ENCODE data around the gene WFIKKN1.

Gene WFIKKN1

DNA sequence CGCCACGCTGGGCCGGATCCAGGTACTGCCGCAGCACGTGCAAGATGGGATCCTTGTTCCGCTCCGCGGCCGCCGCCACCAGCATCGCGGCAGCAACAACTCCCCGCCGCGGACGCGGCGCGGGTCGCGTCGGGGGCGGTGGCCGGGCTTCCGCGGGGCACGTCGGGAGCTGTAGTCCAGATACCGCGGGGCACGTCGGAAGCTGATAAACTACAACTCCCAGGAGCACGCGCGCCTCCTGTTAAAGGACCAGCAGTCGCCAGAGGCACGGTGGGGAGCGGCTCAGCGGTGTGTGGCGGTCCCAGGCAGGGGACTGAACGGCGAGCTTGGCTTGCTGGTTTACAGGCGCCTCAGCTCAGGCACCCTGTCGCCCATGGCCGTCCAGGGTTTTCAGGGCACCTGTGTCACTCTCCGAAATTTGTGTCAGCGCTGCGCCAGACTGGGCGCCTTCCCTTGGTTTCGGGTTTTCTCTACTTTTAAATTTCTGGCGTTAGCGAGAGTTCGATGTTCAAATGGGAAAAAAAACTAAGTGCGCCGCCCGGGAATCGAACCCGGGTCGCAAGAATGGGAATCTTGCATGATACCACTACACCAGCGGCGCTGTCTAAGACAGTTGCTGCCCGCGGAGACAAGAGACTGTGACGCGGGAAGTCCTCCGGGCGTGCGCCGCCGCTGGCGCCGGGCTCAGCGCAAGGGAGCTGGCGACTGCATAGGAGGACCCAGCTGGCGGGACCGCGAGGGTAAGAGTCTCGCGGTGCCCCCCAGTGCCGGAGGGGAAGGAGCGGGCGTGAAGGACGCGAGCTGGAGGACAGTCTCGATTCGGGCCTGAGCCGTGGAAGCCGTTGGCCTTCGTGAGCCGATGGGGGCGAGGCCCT, 5.7 kb downstream of the WFIKKN1 start, which contains the start of gene METTL26:
METTL26 (minus strand) TSS at position 100 of the 875 bp plus-strand sequence; CDS start at position 85, 15 bp downstream.
- Histone ChIP-seq H3K4me3 (ENCODE audit: low read length) (peak within 1 kb of the TSS; percentile 46), H3K9ac (ENCODE audit: low read length) (peak within 1 kb of the TSS; percentile 68), H3K36me3 (ENCODE audit: control insufficient read depth, insufficient read depth, low read length) (no peaks in the 10 kb centered on the region), H3K27me3 (ENCODE audit: control insufficient read depth, insufficient read depth, low read length) (no peaks in the 10 kb centered on the region), H3K9me3 (ENCODE audit: control insufficient read depth, low read length) (no peaks in the 10 kb centered on the region), H3K4me1 (ENCODE audit: control insufficient read depth, insufficient read depth, low read length) (peaks cover 22% of the 10 kb centered on the region)

DNA sequence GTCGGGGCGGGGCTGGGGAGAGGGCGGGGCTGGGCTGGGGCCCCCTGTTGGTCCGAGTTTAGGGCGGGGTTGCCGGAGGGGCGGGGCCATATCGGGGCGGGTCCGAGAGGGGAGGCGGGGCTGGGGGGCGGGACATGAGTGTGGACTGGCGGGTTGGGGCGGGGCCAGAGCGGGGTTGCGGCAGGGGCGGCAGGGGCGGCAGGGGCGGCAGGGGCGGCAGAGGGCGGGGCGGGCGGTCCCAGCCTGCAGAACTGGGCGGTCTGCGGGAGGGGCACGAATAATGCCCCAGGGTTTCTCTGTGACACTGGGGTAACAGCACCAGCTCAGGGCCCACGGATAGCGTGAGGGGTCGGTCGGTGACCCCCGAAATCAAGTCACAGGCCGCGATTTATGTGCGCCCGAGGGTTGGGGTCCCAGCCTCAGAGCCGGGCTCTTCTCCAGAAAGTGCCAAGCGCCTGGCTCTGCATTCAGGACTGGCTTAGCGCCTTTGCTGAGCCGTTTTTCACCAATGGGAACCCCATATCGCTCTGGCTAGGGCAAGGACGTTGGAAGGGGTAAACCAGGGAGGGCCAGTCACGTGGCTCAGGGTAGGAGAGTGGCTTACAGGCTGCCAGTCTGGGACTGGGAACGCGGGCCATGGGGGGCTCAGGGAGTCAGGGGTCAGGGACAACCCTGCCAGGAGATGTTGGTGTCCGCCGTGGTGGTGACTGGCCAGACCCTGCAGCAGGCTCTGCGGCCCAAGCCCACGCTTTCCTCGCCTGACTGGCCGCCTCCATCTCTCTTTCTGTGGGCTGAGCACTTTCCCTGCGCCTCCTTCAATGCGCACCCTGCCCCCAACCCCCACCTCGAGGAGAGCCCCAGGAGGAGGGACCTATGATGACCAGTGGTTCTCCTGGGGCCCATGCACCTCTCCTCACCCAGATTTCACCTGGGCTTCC, 6.6 kb downstream of the WFIKKN1 start:
- Histone ChIP-seq H3K36me3 (ENCODE audit: control insufficient read depth, insufficient read depth, low read length) (no peaks in the 10 kb centered on the region), H3K9ac (ENCODE audit: low read length) (no peak overlapping the region), H3K27me3 (ENCODE audit: control insufficient read depth, insufficient read depth, low read length) (no peaks in the 10 kb centered on the region), H3K4me3 (ENCODE audit: low read length) (no peak overlapping the region), H3K9me3 (ENCODE audit: control insufficient read depth, low read length) (no peaks in the 10 kb centered on the region), H3K4me1 (ENCODE audit: control insufficient read depth, insufficient read depth, low read length) (peaks cover 22% of the 10 kb centered on the region)

DNA sequence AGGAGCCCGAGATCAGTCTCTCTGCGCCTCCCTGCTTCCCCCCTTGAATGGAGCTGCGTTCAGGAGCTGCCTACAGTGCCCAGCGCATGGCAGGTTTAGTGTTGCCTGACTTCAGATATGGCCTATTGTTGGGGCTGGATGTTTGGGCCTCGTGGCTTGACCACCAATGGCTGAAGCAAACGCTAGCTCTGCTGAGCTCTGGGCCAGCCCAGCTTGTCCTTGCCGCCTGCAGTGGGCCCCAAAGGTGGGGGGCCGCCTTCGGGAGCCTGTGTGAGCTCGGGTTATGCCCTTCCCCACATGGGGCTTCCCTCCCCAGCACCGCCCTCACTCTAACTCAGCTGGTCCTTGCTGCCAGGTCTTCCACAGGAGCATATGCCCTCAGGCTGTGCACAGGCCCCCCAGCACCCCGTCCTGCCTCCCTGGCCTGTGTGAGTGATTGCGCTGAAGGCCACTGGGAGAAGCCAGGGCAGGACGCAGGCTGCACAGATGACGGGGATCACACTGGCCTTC, 7.3 kb downstream of the WFIKKN1 start:
- Histone ChIP-seq H3K4me3 (ENCODE audit: low read length) (no peak overlapping the region), H3K36me3 (ENCODE audit: control insufficient read depth, insufficient read depth, low read length) (no peaks in the 10 kb centered on the region), H3K9me3 (ENCODE audit: control insufficient read depth, low read length) (no peaks in the 10 kb centered on the region), H3K9ac (ENCODE audit: low read length) (no peak overlapping the region), H3K4me1 (ENCODE audit: control insufficient read depth, insufficient read depth, low read length) (peaks cover 30% of the 10 kb centered on the region), H3K27me3 (ENCODE audit: control insufficient read depth, insufficient read depth, low read length) (no peaks in the 10 kb centered on the region)

DNA sequence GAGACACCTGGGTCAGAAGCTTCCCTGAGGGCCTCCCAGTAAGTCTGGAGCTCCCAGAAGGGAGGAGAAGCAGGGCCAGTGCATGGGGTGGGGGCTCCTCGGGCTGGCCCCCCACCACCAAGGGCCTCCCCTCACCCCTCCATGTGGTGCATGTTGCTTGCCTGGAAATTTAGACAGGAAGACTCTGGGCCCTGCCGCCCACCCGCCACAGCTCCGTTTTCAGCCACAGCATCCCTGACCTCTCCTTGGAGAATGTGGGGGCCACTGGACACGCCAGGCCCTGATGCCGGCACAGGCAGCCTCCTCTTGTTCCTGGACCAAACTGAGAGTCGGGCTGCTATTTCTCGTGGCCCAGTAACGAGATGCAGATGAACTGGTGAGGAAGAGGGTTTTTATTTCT, 8.1 kb downstream of the WFIKKN1 start:
- Histone ChIP-seq H3K9me3 (ENCODE audit: control insufficient read depth, low read length) (no peaks in the 10 kb centered on the region), H3K27me3 (ENCODE audit: control insufficient read depth, insufficient read depth, low read length) (no peaks in the 10 kb centered on the region), H3K4me1 (ENCODE audit: control insufficient read depth, insufficient read depth, low read length) (peaks cover 37% of the 10 kb centered on the region), H3K9ac (ENCODE audit: low read length) (no peak overlapping the region), H3K36me3 (ENCODE audit: control insufficient read depth, insufficient read depth, low read length) (no peaks in the 10 kb centered on the region), H3K4me3 (ENCODE audit: low read length) (no peak overlapping the region)

DNA sequence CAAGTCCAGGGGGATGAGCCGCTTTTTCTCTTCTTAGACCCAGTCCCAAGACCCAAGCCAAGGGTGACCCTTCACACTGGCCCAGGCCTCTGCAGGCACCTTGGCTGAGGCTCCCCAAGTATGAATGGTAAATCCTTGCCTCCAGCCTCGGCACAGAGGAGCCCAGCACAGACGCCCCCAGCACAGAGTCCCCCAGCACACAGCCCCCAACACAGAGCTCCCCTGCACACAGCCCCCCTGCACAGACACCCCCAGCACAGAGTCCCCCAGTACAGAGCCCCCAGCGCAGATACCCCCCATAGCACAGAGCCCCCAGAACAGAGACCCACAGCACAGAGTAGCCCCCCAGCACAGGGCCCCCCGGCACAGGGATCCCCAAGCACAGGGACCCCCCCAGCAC, 9.8 kb downstream of the WFIKKN1 start:
- no peaks in the 10 kb centered on the region for H3K9me3 ChIP-seq (ENCODE audit: control insufficient read depth, low read length)
- H3K4me3 ChIP-seq (ENCODE audit: low read length) = no peak overlapping the region
- H3K27me3 ChIP-seq (ENCODE audit: control insufficient read depth, insufficient read depth, low read length) = no peaks in the 10 kb centered on the region
- no peaks in the 10 kb centered on the region for H3K36me3 ChIP-seq (ENCODE audit: control insufficient read depth, insufficient read depth, low read length)
- H3K9ac ChIP-seq (ENCODE audit: low read length) = peak overlapping the region; percentile 91
- H3K4me1 ChIP-seq (ENCODE audit: control insufficient read depth, insufficient read depth, low read length) = peaks cover 48% of the 10 kb centered on the region

DNA sequence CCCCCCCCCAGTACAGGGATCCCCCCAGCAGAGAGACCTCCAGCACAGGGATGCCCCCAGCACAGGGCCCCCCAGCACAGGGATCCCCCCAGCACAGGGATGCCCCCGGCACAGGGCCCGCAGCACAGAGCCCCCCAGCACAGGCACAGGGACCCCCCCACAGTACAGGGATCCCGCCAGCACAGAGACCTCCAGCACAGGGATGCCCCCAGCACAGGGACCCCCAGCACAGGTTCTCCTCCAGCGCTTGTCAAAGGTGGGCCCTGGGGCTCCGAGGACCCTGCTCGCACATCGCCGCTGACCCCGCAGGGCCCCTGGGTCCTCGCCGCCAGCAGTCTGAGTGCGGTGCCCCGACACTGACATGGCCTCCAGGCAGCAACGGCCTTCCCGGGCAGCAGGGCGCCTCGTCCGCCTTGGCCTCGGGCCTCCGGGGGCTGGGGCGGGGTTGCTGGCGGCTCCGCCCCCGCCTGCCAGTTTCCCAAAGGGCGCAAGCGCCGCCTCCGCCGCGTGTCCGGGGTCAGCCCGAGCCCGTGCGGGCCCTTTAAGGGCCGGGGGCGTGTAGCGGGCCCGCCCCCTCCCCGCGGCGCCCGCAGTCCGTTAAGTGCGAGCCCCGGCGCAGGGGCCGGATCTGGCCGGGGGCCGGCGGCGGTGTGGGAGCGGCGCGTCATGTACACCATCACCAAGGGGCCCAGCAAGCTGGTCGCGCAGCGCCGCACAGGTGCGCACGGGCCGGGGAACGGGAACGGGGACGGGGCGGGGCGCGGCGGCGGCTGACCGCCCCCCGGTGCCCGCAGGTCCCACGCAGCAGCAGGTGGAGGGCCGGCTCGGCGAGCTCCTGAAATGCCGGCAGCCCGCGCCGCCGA, 10.8 kb downstream of the WFIKKN1 start, which contains the start of gene MCRIP2:
MCRIP2 (plus strand) TSS at position 503 of the 863 bp plus-strand sequence; CDS start at position 667, 164 bp downstream.
- H3K9me3 ChIP-seq (ENCODE audit: control insufficient read depth, low read length) = no peaks in the 10 kb centered on the region
- peak within 1 kb of the TSS; percentile 60 for H3K4me3 ChIP-seq (ENCODE audit: low read length)
- H3K36me3 ChIP-seq (ENCODE audit: control insufficient read depth, insufficient read depth, low read length) = no peaks in the 10 kb centered on the region
- H3K9ac ChIP-seq (ENCODE audit: low read length) = peak within 1 kb of the TSS; percentile 91
- peaks cover 56% of the 10 kb centered on the region for H3K4me1 ChIP-seq (ENCODE audit: control insufficient read depth, insufficient read depth, low read length)
- H3K27me3 ChIP-seq (ENCODE audit: control insufficient read depth, insufficient read depth, low read length) = no peaks in the 10 kb centered on the region

DNA sequence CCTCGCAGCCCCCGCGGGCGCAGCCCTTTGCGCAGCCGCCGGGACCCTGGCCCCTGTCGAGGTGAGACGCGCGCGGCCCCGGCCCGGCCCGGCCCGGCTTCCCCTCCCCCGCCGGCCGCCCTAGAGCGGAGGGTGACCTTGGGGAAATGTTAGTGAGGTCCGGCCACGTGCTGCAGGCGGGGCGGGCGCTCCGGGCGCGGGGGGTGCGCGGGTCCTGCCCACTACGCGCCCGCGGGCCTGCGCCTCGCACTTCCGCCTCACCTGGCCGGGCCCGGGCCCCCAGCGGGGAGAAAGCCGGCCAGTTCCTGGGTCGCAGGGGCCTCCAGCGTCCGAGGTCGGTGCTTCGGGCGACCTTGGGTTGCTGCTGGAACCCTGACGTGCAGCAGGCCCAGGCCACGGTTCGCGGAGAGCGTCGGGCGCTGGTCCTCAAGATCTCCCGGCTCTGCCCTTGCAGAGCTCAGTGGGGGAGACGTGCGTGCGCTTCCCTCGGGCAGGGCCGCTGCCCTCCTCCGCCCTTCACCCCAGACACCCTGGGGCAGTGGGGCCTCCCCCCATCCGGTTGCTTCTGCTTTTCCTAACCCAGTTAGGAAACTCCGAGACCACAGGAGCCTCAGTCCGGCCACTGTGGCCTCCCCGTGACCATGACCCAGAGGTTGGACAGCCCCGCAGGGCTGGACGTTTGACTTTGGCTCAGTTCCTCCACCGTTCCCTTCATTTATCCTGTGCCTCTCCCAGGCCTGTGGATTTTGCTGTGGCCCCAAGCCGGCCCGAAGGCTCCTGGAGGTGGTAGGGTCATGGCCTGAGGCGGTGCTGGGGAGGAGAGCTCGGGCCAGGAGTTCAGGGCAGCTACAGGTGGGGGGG, 11.6 kb downstream of the WFIKKN1 start:
- Histone ChIP-seq H3K27me3 (ENCODE audit: control insufficient read depth, insufficient read depth, low read length) (no peaks in the 10 kb centered on the region), H3K9me3 (ENCODE audit: control insufficient read depth, low read length) (no peaks in the 10 kb centered on the region), H3K36me3 (ENCODE audit: control insufficient read depth, insufficient read depth, low read length) (no peaks in the 10 kb centered on the region), H3K4me1 (ENCODE audit: control insufficient read depth, insufficient read depth, low read length) (peaks cover 62% of the 10 kb centered on the region), H3K9ac (ENCODE audit: low read length) (peak overlapping the region; percentile 91), H3K4me3 (ENCODE audit: low read length) (peak overlapping the region; percentile 60)

DNA sequence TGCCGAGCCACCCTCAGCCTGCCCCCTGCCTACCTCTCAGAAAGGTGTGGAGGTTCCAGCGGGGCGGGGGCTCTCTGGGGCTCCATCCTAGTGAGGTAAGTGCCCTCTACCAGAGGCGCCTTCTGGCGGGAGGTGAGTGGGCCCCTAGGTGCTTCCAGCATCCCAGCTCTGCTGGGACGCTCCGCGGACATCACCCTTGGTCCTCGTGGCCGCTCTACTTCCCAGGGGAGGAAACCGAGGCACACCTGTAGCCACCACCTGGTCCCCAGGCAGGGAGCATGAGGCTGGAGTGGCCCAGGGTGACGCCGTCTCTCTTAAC, 12.2 kb downstream of the WFIKKN1 start:
- Histone ChIP-seq H3K27me3 (ENCODE audit: control insufficient read depth, insufficient read depth, low read length) (no peaks in the 10 kb centered on the region), H3K4me1 (ENCODE audit: control insufficient read depth, insufficient read depth, low read length) (peaks cover 62% of the 10 kb centered on the region), H3K9ac (ENCODE audit: low read length) (peak overlapping the region; percentile 91), H3K4me3 (ENCODE audit: low read length) (peak overlapping the region; percentile 60), H3K9me3 (ENCODE audit: control insufficient read depth, low read length) (no peaks in the 10 kb centered on the region), H3K36me3 (ENCODE audit: control insufficient read depth, insufficient read depth, low read length) (no peaks in the 10 kb centered on the region)

DNA sequence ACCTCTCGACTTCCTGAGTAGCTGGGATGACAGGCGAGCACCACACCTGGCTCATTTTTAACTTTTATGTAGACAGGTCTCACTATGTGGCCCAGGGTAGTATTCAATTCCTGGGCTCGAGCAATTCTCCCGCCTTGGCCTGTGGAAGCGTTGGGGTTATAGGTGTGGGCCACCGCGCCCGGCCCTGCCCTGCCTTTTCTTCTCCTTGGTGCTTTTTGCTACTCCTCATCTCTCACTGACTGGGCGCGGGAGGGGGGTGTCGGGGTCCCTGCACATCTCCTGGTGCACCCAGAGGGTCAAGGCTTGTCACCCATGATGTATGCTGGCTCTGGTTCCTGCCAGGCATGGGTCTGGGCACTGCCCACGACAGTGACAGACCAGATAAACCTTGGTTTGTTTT, 13.8 kb downstream of the WFIKKN1 start:
- Histone ChIP-seq H3K4me1 (ENCODE audit: control insufficient read depth, insufficient read depth, low read length) (peaks cover 71% of the 10 kb centered on the region), H3K9ac (ENCODE audit: low read length) (no peak overlapping the region), H3K27me3 (ENCODE audit: control insufficient read depth, insufficient read depth, low read length) (no peaks in the 10 kb centered on the region), H3K9me3 (ENCODE audit: control insufficient read depth, low read length) (no peaks in the 10 kb centered on the region), H3K4me3 (ENCODE audit: low read length) (no peak overlapping the region), H3K36me3 (ENCODE audit: control insufficient read depth, insufficient read depth, low read length) (no peaks in the 10 kb centered on the region)

DNA sequence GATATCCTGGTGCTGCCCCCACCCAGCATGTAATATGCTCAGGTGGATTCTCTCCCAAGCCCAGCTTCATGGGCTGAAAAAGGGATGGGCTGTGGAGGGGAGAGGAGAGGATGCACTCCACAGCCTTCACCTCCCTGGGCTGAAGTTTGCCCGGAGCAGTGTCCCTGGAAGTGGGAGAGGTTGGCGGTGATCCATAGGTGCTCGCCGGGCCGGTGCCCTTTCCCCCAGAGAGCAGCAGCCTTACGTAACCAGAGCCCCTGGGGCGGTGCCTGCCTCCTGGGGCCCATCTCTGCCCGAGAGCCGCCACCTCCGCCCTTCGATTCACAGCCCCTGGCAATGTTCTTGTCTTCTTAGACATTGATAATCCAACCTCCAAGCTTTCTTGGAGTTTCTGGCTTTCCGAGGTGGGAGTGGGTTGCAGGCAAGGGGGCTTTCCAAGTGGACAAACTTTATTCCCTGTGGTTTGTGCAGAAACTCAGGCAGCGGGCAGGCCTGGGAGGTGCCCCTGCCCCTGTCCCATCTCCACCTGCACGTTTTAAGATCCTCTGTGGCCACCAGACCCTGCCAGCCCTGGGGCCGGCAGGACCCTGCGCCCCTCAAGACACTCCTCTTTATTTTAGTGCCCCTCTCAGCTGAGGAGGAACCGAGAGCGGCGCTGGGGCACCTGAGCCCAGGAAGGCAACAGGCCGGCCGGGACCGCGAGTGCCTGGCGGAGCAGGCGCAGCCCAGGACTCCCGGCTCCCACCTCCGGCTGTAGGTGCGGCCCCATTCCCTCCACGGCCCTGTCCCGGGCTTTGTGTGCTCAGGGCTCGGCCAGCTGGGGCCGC, 15.3 kb downstream of the WFIKKN1 start:
- peaks cover 75% of the 10 kb centered on the region for H3K4me1 ChIP-seq (ENCODE audit: control insufficient read depth, insufficient read depth, low read length)
- peak overlapping the region; percentile 28 for H3K9ac ChIP-seq (ENCODE audit: low read length)

More for the DNA sequence above, 15.3 kb downstream of the WFIKKN1 start:
- Histone ChIP-seq H3K4me3 (ENCODE audit: low read length) (no peak overlapping the region), H3K36me3 (ENCODE audit: control insufficient read depth, insufficient read depth, low read length) (no peaks in the 10 kb centered on the region), H3K9me3 (ENCODE audit: control insufficient read depth, low read length) (no peaks in the 10 kb centered on the region), H3K27me3 (ENCODE audit: control insufficient read depth, insufficient read depth, low read length) (no peaks in the 10 kb centered on the region)
